Endothelial cell of umbilical vein (primary cell): ENCODE data around the gene TSG101.

ENCODE experiments used
- CTCF ChIP-seq, 2 donors: IDR thresholded peaks; 1 replicate in 1 of 2; 2 replicates in 1 of 2; pipeline ENCODE4 v1.5.1; 2011; ENCODE audit warnings: low read length in 2 of 2, mild to moderate bottlenecking in 2 of 2, moderate library complexity in 2 of 2, control low read depth in 1 of 2, inconsistent platforms in 1 of 2, low read depth in 1 of 2; ENCODE audit not compliant: insufficient read depth in 1 of 2; ENCODE audit errors: extremely low read depth in 1 of 2
- EZH2 ChIP-seq: IDR thresholded peaks from 2 replicates; pipeline ENCODE4 v1.6.1; 2012; ENCODE audit warnings: borderline replicate concordance, low read depth, mild to moderate bottlenecking, moderate library complexity, low read length, inconsistent platforms; ENCODE audit not compliant: severe bottlenecking
- GATA2 ChIP-seq: IDR thresholded peaks from 2 replicates; pipeline ENCODE4 v1.7.0; 2011; ENCODE audit warnings: low read depth, mild to moderate bottlenecking, moderate library complexity, mixed read lengths, low read length; ENCODE audit not compliant: insufficient read length, insufficient read depth
- JUN ChIP-seq: IDR thresholded peaks from 2 replicates; pipeline ENCODE4 v1.6.1; 2011; ENCODE audit warnings: borderline replicate concordance, low read depth; ENCODE audit not compliant: insufficient read length, insufficient read depth
- MYC ChIP-seq: IDR thresholded peaks from one replicate; pipeline ENCODE4 v1.6.1; 2011; ENCODE audit warnings: mild to moderate bottlenecking, low read depth, low read length
- POLR2A ChIP-seq: IDR thresholded peaks from 2 replicates; pipeline ENCODE4 v1.6.1; 2012; ENCODE audit warnings: low read depth, mild to moderate bottlenecking, control low read depth, low read length
- POLR2AphosphoS5 ChIP-seq: IDR thresholded peaks from 2 replicates; pipeline ENCODE4 v1.6.1; 2012; ENCODE audit warnings: low read depth, mild to moderate bottlenecking, control low read depth, low read length, moderate library complexity; ENCODE audit not compliant: insufficient read depth
- TF ChIP-seq, protein P1 (sequence below): IDR thresholded peaks from 2 replicates; pipeline ENCODE4 v1.6.1; 2011; ENCODE audit not compliant: insufficient read depth, insufficient read length

DNA sequence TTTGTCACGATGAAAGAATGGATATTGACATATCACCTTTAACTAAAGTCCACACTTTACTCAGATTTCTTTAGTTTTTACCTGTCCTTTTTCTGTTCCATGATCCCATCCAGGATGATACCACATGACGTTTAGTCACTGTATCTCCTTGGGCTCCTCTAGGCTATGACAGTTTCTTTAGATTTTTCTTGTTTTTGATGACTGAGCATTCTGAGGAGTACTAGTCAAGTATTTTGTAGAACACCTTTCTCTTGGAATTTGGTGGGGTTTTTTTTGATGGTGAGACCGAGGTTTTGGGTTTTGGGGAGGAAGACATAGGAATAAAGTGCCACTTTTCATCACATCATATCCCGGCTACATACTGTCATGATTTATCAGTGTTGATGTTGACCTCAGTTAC is 67.1 kb downstream of the TSG101 start:
- TF ChIP-seq CTCF (IDR thresholded peaks at IDR 0.05; ENCODE audit: extremely low read depth in 1 of 2, insufficient read depth in 1 of 2, low read depth in 1 of 2, low read length in 2 of 2) (no peak), EZH2 (no peak), POLR2A (no peak), POLR2AphosphoS5 (no peak), JUN (no peak), MYC (no peak), GATA2 (no peak)
- TF ChIP-seq, protein P1, sequence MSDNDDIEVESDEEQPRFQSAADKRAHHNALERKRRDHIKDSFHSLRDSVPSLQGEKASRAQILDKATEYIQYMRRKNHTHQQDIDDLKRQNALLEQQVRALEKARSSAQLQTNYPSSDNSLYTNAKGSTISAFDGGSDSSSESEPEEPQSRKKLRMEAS: no peak
